Fibroblast of lung (primary cell): Measurements from ENCODE around the gene ZNF226. TPM values are rescaled to one million over a fixed set of nuclear protein-coding genes. Genes with fewer than 3 reads are reported as not detected.
"Not testable (repeated sequence)": the region's sequence is repeated elsewhere in the genome, so short reads cannot be mapped to it uniquely, and the experiment has no call there.

Source experiments
- DNase-seq, 2 donors: peaks; one replicate each; pipeline versions ENCODE4 v3.0.0 to v3.0.0-alpha.2; 2010; ENCODE audit warnings: low read depth in 2 of 2
- H2AFZ ChIP-seq: 2 replicates; pipeline ENCODE4 v1.5.1; 2012; ENCODE audit warnings: low read length, control low read depth, inconsistent platforms
- H3K27ac ChIP-seq: 2 replicates; pipeline ENCODE4 v1.5.1; 2011; ENCODE audit warnings: low read length, control low read depth; ENCODE audit not compliant: insufficient read depth
- H3K27me3 ChIP-seq: 2 replicates; pipeline ENCODE4 v1.5.1; 2011; ENCODE audit warnings: mild to moderate bottlenecking, low read length; ENCODE audit not compliant: control insufficient read depth, insufficient read depth
- H3K36me3 ChIP-seq: 2 replicates; pipeline ENCODE4 v1.5.1; 2011; ENCODE audit warnings: low read length; ENCODE audit not compliant: control insufficient read depth, insufficient read depth
- H3K4me1 ChIP-seq: 2 replicates; pipeline ENCODE4 v1.5.1; 2011; ENCODE audit warnings: low read length; ENCODE audit not compliant: control insufficient read depth, insufficient read depth; ENCODE audit errors: extremely low read depth
- H3K4me2 ChIP-seq: 2 replicates; pipeline ENCODE4 v1.5.1; 2011; ENCODE audit warnings: low read length, control low read depth; ENCODE audit not compliant: insufficient read depth; ENCODE audit errors: extremely low read depth
- H3K4me3 ChIP-seq, 4 experiments: fragments of 200-600 bp in 1 of 4; sonication (generic) in 1 of 4; replicated peaks in 1 of 4; 2 replicates each; pipeline ENCODE4 v1.5.1; 2011 to 2016; ENCODE audit warnings: low read length in 4 of 4, low read depth in 3 of 4, mild to moderate bottlenecking in 3 of 4, control low read depth in 2 of 4, inconsistent platforms in 1 of 4, mixed read lengths in 1 of 4; ENCODE audit not compliant: insufficient read depth in 1 of 4; ENCODE audit errors: control extremely low read depth in 1 of 4
- H3K79me2 ChIP-seq: 2 replicates; pipeline ENCODE4 v1.5.1; 2012; ENCODE audit warnings: mild to moderate bottlenecking, low read length, inconsistent platforms; ENCODE audit not compliant: control insufficient read depth, insufficient read depth
- H3K9ac ChIP-seq: 2 replicates; pipeline ENCODE4 v1.5.1; 2011; ENCODE audit warnings: mild to moderate bottlenecking, low read length, control low read depth; ENCODE audit not compliant: insufficient read depth
- H3K9me3 ChIP-seq: 2 replicates; pipeline ENCODE4 v1.5.1; 2012; ENCODE audit warnings: low read depth, low read length; ENCODE audit not compliant: control insufficient read depth, insufficient read depth
- H4K20me1 ChIP-seq: 2 replicates; pipeline ENCODE4 v1.5.1; 2011; ENCODE audit warnings: low read length; ENCODE audit not compliant: control insufficient read depth, insufficient read depth; ENCODE audit errors: extremely low read depth
- EZH2 ChIP-seq: IDR thresholded peaks from 2 replicates; pipeline ENCODE4 v1.5.1; 2012; ENCODE audit warnings: low read length, control low read depth, mild to moderate bottlenecking; ENCODE audit errors: missing control alignments
- polyA plus RNA-seq, 2 donors: library from polyadenylated mRNA; depleted of rRNA in 1 of 2; stranded (reverse) in 1 of 2; unstranded in 1 of 2; fragments of >200 nt; gene quantifications; 2 replicates each; pipeline ENCODE4 v1.2.1, GENCODE V29; 2011 to 2012; ENCODE audit warnings: missing spikeins in 1 of 2
- total RNA-seq: library from RNA; depleted of rRNA; stranded (reverse); fragments of >200 nt; gene quantifications from 2 replicates; pipeline ENCODE4 v1.2.1, GENCODE V29; 2014
- TF ChIP-seq, protein P1 (sequence below), 2 donors: IDR thresholded peaks in 1 of 2; conservative IDR thresholded peaks in 1 of 2; 1 replicate in 1 of 2; 2 replicates in 1 of 2; pipeline ENCODE4 v1.5.1; 2011 to 2012; ENCODE audit warnings: low read length in 2 of 2, control low read depth in 1 of 2, inconsistent platforms in 1 of 2, low read depth in 1 of 2, mild to moderate bottlenecking in 1 of 2

The ZNF226 gene
- total and polyA plus RNA-seq, 2 donors (not counting 1 experiment from before 2014, with no cell fraction given) = 21.4 to 30.7 TPM

DNA sequence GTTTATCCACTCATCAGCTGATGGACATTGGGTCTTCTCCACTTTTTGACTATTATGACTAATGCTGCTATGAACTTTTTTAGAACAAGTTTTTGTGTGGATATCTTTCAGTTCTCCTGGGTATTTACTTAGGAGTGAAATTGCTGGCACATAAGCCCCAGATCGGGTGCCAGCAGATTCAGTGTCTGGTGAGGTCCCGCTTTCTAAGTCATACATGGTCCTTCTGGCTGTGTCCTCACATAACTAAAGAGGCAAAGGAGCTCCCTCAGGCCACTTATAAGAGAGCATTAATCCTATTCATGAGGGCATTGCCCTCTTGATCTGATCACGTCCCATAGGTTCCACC is 600 bp upstream of the ZNF226 start:
- TF ChIP-seq, protein P1, sequence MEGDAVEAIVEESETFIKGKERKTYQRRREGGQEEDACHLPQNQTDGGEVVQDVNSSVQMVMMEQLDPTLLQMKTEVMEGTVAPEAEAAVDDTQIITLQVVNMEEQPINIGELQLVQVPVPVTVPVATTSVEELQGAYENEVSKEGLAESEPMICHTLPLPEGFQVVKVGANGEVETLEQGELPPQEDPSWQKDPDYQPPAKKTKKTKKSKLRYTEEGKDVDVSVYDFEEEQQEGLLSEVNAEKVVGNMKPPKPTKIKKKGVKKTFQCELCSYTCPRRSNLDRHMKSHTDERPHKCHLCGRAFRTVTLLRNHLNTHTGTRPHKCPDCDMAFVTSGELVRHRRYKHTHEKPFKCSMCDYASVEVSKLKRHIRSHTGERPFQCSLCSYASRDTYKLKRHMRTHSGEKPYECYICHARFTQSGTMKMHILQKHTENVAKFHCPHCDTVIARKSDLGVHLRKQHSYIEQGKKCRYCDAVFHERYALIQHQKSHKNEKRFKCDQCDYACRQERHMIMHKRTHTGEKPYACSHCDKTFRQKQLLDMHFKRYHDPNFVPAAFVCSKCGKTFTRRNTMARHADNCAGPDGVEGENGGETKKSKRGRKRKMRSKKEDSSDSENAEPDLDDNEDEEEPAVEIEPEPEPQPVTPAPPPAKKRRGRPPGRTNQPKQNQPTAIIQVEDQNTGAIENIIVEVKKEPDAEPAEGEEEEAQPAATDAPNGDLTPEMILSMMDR (conservative IDR thresholded peaks at IDR 0.05 in 1 of 2, IDR thresholded peaks at IDR 0.05 in 1 of 2; ENCODE audit: low read depth in 1 of 2, low read length in 2 of 2) = no peak
- no peak for TF ChIP-seq EZH2
- Histone ChIP-seq H3K36me3 (no peaks in the 10 kb centered on the region), H3K27me3 (no peaks in the 10 kb centered on the region), H3K4me1 (peaks cover 4% of the 10 kb centered on the region), H4K20me1 (no peaks in the 10 kb centered on the region), H3K9me3 (no peaks in the 10 kb centered on the region), H3K79me2 (peaks cover 10% of the 10 kb centered on the region), H2AFZ (peak overlapping the region; percentile 52), H3K27ac (no peak overlapping the region), H3K4me3 (peak overlapping the region; percentile 78 to 98 (median 86)), H3K9ac (no peak overlapping the region), H3K4me2 (peak overlapping the region; percentile 78)
- no peak for DNase-seq

DNA sequence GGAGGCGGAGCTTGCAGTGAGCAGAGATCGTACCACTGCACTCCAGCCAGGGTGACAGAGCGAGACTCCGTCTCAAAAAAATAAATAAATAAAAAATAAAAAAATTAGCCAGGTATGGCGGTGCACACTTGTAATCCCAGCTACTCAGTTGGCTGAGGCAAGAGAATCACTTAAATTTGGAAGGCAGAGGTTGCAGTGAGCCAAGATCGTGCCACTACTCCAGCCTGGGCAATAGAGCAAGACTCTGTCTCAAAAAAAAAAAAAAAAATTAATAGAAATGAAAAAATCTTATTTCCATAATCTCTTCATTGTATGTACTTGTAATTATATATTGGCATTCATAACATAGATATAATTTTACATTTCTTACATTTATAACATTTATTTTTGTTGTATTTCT is 5.8 kb downstream of the ZNF226 start:
- H3K9ac ChIP-seq, H3K27ac ChIP-seq, H3K4me2 ChIP-seq, H3K9me3 ChIP-seq, H3K4me3 ChIP-seq, H3K27me3 ChIP-seq, H2AFZ ChIP-seq, DNase-seq, H3K79me2 ChIP-seq, H4K20me1 ChIP-seq, H3K4me1 ChIP-seq: not testable (repeated sequence)
- peaks cover 21% of the 10 kb centered on the region for H3K36me3 ChIP-seq

DNA sequence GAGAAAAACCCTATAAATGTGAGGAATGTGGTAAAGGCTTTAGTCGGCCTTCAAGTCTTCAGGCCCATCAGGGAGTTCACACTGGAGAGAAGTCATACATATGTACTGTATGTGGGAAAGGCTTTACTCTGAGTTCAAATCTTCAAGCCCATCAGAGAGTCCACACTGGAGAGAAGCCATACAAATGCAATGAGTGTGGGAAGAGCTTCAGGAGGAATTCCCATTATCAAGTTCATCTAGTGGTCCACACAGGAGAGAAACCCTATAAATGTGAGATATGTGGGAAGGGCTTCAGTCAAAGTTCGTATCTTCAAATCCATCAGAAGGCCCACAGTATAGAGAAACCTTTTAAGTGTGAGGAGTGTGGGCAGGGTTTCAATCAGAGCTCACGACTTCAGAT is 11.7 kb downstream of the ZNF226 start:
- DNase-seq = peak; percentile 7 to 42
- Histone ChIP-seq H3K9me3 (peaks cover 6% of the 10 kb centered on the region), H3K27ac (no peak overlapping the region), H2AFZ (no peak overlapping the region), H3K27me3 (no peaks in the 10 kb centered on the region), H4K20me1 (no peaks in the 10 kb centered on the region), H3K9ac (no peak overlapping the region), H3K4me2 (no peak overlapping the region), H3K79me2 (no peaks in the 10 kb centered on the region), H3K4me3 (no peak overlapping the region), H3K4me1 (no peaks in the 10 kb centered on the region), H3K36me3 (peaks cover 23% of the 10 kb centered on the region)
- no peak for TF ChIP-seq EZH2
- TF ChIP-seq, protein P1 (conservative IDR thresholded peaks at IDR 0.05 in 1 of 2, IDR thresholded peaks at IDR 0.05 in 1 of 2; ENCODE audit: low read depth in 1 of 2, low read length in 2 of 2) = no peak
